Fibroblast of the aortic adventitia (primary cell): Measurements from ENCODE around the gene CATSPER3. TPM values are rescaled to one million over a fixed set of nuclear protein-coding genes. Genes with fewer than 3 reads are reported as not detected.

ENCODE experiments used
- DNase-seq: peaks from one replicate; pipeline ENCODE4 v3.0.0-alpha.2; 2010; ENCODE audit warnings: low read depth
- H3K4me3 ChIP-seq: 2 replicates; pipeline ENCODE4 v1.5.1; 2011; ENCODE audit warnings: low read depth, mild to moderate bottlenecking, control low read depth, low read length, moderate library complexity
- CTCF ChIP-seq: IDR thresholded peaks from 2 replicates; pipeline ENCODE4 v1.5.1; 2011; ENCODE audit warnings: mild to moderate bottlenecking, low read length, control low read depth, inconsistent platforms; ENCODE audit not compliant: insufficient read depth
- total RNA-seq: library from RNA; depleted of rRNA; stranded (reverse); fragments of >200 nt; gene quantifications from 2 replicates; pipeline ENCODE4 v1.2.3, GENCODE V29; 2012; ENCODE audit warnings: low replicate concordance

CATSPER3 gene
- total RNA-seq, 1 donor, result 0.09 TPM

- TF ChIP-seq CTCF, result no peak
- DNase-seq, result no peak
- H3K4me3 ChIP-seq, result no peak overlapping the region
Observed at GRCh38 chr5:134949316-134949715, 18.4 kb upstream of the CATSPER3 start.

- TF ChIP-seq CTCF, result no peak
- no peak for DNase-seq
- H3K4me3 ChIP-seq, result no peak overlapping the region
Observed at GRCh38 chr5:134957920-134958608, 9.6 kb upstream of the CATSPER3 start.

DNA sequence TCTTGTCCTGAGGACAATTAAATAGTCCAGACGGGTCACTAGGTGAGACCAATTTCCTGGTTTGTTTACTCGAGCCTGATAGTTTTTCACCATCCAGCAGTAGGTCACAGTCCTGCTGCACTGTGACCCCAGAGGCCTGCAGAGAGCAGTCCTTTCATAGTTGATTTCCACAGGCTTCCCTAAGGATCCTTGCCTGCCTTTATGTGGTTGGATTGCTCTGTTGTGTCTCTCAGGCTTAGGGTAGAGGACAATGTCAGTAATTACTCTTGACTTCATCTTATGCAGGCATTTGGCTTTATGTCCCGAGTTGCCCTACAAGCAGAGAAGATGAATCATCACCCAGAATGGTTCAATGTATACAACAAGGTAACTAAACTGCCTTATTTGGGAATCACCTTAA, 9.0 kb upstream of the CATSPER3 start:
- H3K4me3 ChIP-seq, result no peak overlapping the region
- no peak for DNase-seq
- TF ChIP-seq CTCF, result no peak

DNA sequence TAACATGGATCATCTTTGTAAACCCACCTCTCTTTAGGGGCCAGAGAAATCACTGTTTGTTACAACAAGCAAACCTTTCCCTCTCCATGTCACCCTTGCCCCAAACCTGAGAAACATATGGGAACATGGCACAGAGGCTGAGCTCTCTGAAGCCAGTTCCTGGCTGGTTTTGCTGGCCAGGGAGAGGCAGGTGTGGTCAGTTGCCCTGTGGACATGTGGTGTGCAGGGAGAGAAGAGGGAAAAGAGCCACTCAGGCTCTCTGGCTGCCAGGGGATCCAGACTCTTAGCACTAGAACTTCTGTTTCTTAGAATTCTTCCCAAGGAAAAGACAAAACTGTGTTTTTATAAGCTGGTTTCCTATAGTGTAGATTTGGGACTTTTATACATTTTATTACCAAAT, 4.6 kb upstream of the CATSPER3 start:
- DNase-seq, result no peak
- no peak for TF ChIP-seq CTCF
- H3K4me3 ChIP-seq, result no peak overlapping the region

- TF ChIP-seq CTCF, result no peak
- no peak for DNase-seq
- H3K4me3 ChIP-seq, result no peak overlapping the region
Observed at GRCh38 chr5:134964359-134965270, 3.1 kb upstream of the CATSPER3 start.

GRCh38 chr5:134965271-134965825, 2.4 kb upstream of the CATSPER3 start:
- TF ChIP-seq CTCF, result no peak
- no peak overlapping the region for H3K4me3 ChIP-seq
- no peak for DNase-seq
